ENCODE results near the gene VAV3. TPM values are rescaled to one million over a fixed set of nuclear protein-coding genes. Genes with fewer than 3 reads are reported as not detected.

The VAV3 gene
- total RNA-seq, 1 experiment from 2014 or later, result 38.2 TPM

GRCh38 chr1:107900090-107900945, 64.7 kb downstream of the VAV3 start:
- peaks cover 20% of the 10 kb centered on the region for H3K27me3 Mint-ChIP-seq (ENCODE audit: unreplicated experiment)
- intact Hi-C loops (cut with micrococcal nuclease; ENCODE audit: unreplicated experiment), result no loop called here
- H3K4me1 Mint-ChIP-seq (ENCODE audit: low read depth, unreplicated experiment), result no peaks in the 10 kb centered on the region
- DNase-seq, result no peak
- H3K9me3 Mint-ChIP-seq (ENCODE audit: low read depth, unreplicated experiment), result no peaks in the 10 kb centered on the region
- no peaks in the 10 kb centered on the region for H3K36me3 Mint-ChIP-seq (ENCODE audit: insufficient read depth, unreplicated experiment)
- H3K4me3 Mint-ChIP-seq (ENCODE audit: low read depth, unreplicated experiment), result no peak overlapping the region
- no peak overlapping the region for H3K27ac Mint-ChIP-seq (ENCODE audit: unreplicated experiment)
- no peak for TF ChIP-seq CTCF (IDR thresholded peaks at IDR 0.05; ENCODE audit: unreplicated experiment)
- CTCF ChIA-PET, result no interaction called here
- BruUV-seq (replicated peaks), result no TSS peak

- Mint-ChIP-seq H3K9me3 (ENCODE audit: low read depth, unreplicated experiment) (no peaks in the 10 kb centered on the region), H3K4me3 (ENCODE audit: low read depth, unreplicated experiment) (no peak overlapping the region), H3K36me3 (ENCODE audit: insufficient read depth, unreplicated experiment) (no peaks in the 10 kb centered on the region), H3K4me1 (ENCODE audit: low read depth, unreplicated experiment) (no peaks in the 10 kb centered on the region), H3K27me3 (ENCODE audit: unreplicated experiment) (peaks cover 16% of the 10 kb centered on the region), H3K27ac (ENCODE audit: unreplicated experiment) (no peak overlapping the region)
- no TSS peak for BruUV-seq (replicated peaks)
- TF ChIP-seq CTCF (IDR thresholded peaks at IDR 0.05; ENCODE audit: unreplicated experiment), result no peak
- DNase-seq, result no peak
- CTCF ChIA-PET, result no interaction called here
- intact Hi-C loops (cut with micrococcal nuclease; ENCODE audit: unreplicated experiment), result no loop called here
Observed at GRCh38 chr1:107899655-107900054, 65.3 kb downstream of the VAV3 start.

- CTCF ChIA-PET, result no interaction called here
- no peak for TF ChIP-seq CTCF (IDR thresholded peaks at IDR 0.05; ENCODE audit: unreplicated experiment)
- H3K36me3 Mint-ChIP-seq (ENCODE audit: insufficient read depth, unreplicated experiment), result no peaks in the 10 kb centered on the region
- H3K4me3 Mint-ChIP-seq (ENCODE audit: low read depth, unreplicated experiment), result no peak overlapping the region
- no peaks in the 10 kb centered on the region for H3K4me1 Mint-ChIP-seq (ENCODE audit: low read depth, unreplicated experiment)
- H3K27me3 Mint-ChIP-seq (ENCODE audit: unreplicated experiment), result no peaks in the 10 kb centered on the region
- no TSS peak for BruUV-seq (replicated peaks)
- H3K9me3 Mint-ChIP-seq (ENCODE audit: low read depth, unreplicated experiment), result no peaks in the 10 kb centered on the region
- no peak for DNase-seq
- intact Hi-C loops (cut with micrococcal nuclease; ENCODE audit: unreplicated experiment), result no loop called here
- H3K27ac Mint-ChIP-seq (ENCODE audit: unreplicated experiment), result no peak overlapping the region
Observed at GRCh38 chr1:107897438-107898345, 67.3 kb downstream of the VAV3 start.

DNA sequence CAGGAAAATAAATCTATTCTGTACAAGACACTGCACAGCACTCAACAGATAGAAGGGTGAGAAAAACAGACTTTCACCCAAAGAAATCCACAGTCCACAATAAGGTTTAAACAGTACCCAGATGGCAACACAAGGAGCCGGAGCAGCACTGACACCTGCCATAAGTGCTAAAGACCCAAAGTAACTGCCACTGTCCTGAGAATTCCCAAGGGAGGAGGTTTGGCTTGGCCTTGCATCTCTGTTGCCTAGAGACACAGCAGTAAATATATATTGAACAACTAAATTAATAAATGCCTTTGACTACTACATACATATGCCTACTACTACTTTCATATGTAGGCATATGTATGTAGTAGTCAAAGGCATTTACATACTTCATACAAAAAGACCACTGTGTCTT, 68.0 kb downstream of the VAV3 start:
- Mint-ChIP-seq H3K4me3 (ENCODE audit: low read depth, unreplicated experiment) (no peak overlapping the region), H3K9me3 (ENCODE audit: low read depth, unreplicated experiment) (no peaks in the 10 kb centered on the region), H3K27me3 (ENCODE audit: unreplicated experiment) (no peaks in the 10 kb centered on the region), H3K27ac (ENCODE audit: unreplicated experiment) (no peak overlapping the region), H3K36me3 (ENCODE audit: insufficient read depth, unreplicated experiment) (no peaks in the 10 kb centered on the region), H3K4me1 (ENCODE audit: low read depth, unreplicated experiment) (no peaks in the 10 kb centered on the region)
- no TSS peak for BruUV-seq (replicated peaks)
- no peak for TF ChIP-seq CTCF (IDR thresholded peaks at IDR 0.05; ENCODE audit: unreplicated experiment)
- CTCF ChIA-PET, result no interaction called here
- intact Hi-C loops (cut with micrococcal nuclease; ENCODE audit: unreplicated experiment), result no loop called here
- no peak for DNase-seq

Measured in Calu3 (cell line).